Measurements from ENCODE around the gene ANKS1A. TPM values are rescaled to one million over a fixed set of nuclear protein-coding genes. Genes with fewer than 3 reads are reported as not detected.

ANKS1A gene
- total RNA-seq, 1 experiment from 2014 or later = 24.0 TPM

- no peaks in the 10 kb centered on the region for H3K36me3 ChIP-seq (ENCODE audit: control insufficient read depth, insufficient read depth, low read length)
- POLR2A ChIA-PET = no interaction called here
- H3K4me1 Mint-ChIP-seq (ENCODE audit: low read depth, unreplicated experiment) = peaks cover 13% of the 10 kb centered on the region
- H3K9me3 ChIP-seq = no peaks in the 10 kb centered on the region
- H3K9me3 Mint-ChIP-seq (ENCODE audit: unreplicated experiment) = no peaks in the 10 kb centered on the region
- DNase-seq = no peak
- no peak overlapping the region for H3K4me3 Mint-ChIP-seq (ENCODE audit: unreplicated experiment)
- intact Hi-C loops (cut with micrococcal nuclease; ENCODE audit: unreplicated experiment) = no loop called here
- H3K36me3 Mint-ChIP-seq (ENCODE audit: insufficient read depth, unreplicated experiment) = peaks cover 5% of the 10 kb centered on the region
- no TSS peak for BruUV-seq (replicated peaks)
- H3K4me1 ChIP-seq = no peaks in the 10 kb centered on the region; the same call in 1 of the 2 replicates
- no peak for TF ChIP-seq CTCF (IDR thresholded peaks at IDR 0.05; ENCODE audit: insufficient read depth in 1 of 2, low read depth in 1 of 2, low read length in 1 of 2, severe bottlenecking in 1 of 2, unreplicated experiment in 1 of 2)
- no peak overlapping the region for H3K27ac Mint-ChIP-seq (ENCODE audit: unreplicated experiment)
- H3K27me3 Mint-ChIP-seq (ENCODE audit: insufficient read depth, unreplicated experiment) = no peaks in the 10 kb centered on the region
- CTCF ChIA-PET = no interaction called here
- no peak overlapping the region for H3K4me3 ChIP-seq (ENCODE audit: low read depth, low read length)
- no peaks in the 10 kb centered on the region for H3K27me3 ChIP-seq (replicated peaks; ENCODE audit: control insufficient read depth, insufficient read depth, low read length)
Measured at GRCh38 chr6:34928220-34928619, 39.2 kb downstream of the ANKS1A start.

- H3K27ac Mint-ChIP-seq (ENCODE audit: unreplicated experiment) = no peak overlapping the region
- Histone ChIP-seq H3K9me3 (no peaks in the 10 kb centered on the region), H3K4me1 (no peaks in the 10 kb centered on the region; the same call in 1 of the 2 replicates), H3K27me3 (replicated peaks; ENCODE audit: control insufficient read depth, insufficient read depth, low read length) (no peaks in the 10 kb centered on the region), H3K36me3 (ENCODE audit: control insufficient read depth, insufficient read depth, low read length) (no peaks in the 10 kb centered on the region), H3K4me3 (ENCODE audit: low read depth, low read length) (no peak overlapping the region)
- POLR2A ChIA-PET = no interaction called here
- no peak for DNase-seq
- H3K9me3 Mint-ChIP-seq (ENCODE audit: unreplicated experiment) = no peaks in the 10 kb centered on the region
- H3K36me3 Mint-ChIP-seq (ENCODE audit: insufficient read depth, unreplicated experiment) = peaks cover 5% of the 10 kb centered on the region
- no peak overlapping the region for H3K4me3 Mint-ChIP-seq (ENCODE audit: unreplicated experiment)
- CTCF ChIA-PET = no interaction called here
- no peak for TF ChIP-seq CTCF (IDR thresholded peaks at IDR 0.05; ENCODE audit: insufficient read depth in 1 of 2, low read depth in 1 of 2, low read length in 1 of 2, severe bottlenecking in 1 of 2, unreplicated experiment in 1 of 2)
- BruUV-seq (replicated peaks) = no TSS peak
- no peaks in the 10 kb centered on the region for H3K27me3 Mint-ChIP-seq (ENCODE audit: insufficient read depth, unreplicated experiment)
- H3K4me1 Mint-ChIP-seq (ENCODE audit: low read depth, unreplicated experiment) = peaks cover 13% of the 10 kb centered on the region
- intact Hi-C loops (cut with micrococcal nuclease; ENCODE audit: unreplicated experiment) = no loop called here
Measured at GRCh38 chr6:34928695-34929094, 39.6 kb downstream of the ANKS1A start.

- CTCF ChIA-PET = no interaction called here
- no peaks in the 10 kb centered on the region for H3K9me3 ChIP-seq
- H3K4me1 Mint-ChIP-seq (ENCODE audit: low read depth, unreplicated experiment) = peaks cover 13% of the 10 kb centered on the region
- TF ChIP-seq CTCF (IDR thresholded peaks at IDR 0.05; ENCODE audit: insufficient read depth in 1 of 2, low read depth in 1 of 2, low read length in 1 of 2, severe bottlenecking in 1 of 2, unreplicated experiment in 1 of 2) = no peak
- no peaks in the 10 kb centered on the region for H3K27me3 Mint-ChIP-seq (ENCODE audit: insufficient read depth, unreplicated experiment)
- H3K4me3 Mint-ChIP-seq (ENCODE audit: unreplicated experiment) = no peak overlapping the region
- no peak overlapping the region for H3K4me3 ChIP-seq (ENCODE audit: low read depth, low read length)
- H3K36me3 ChIP-seq (ENCODE audit: control insufficient read depth, insufficient read depth, low read length) = no peaks in the 10 kb centered on the region
- no peaks in the 10 kb centered on the region; the same call in 1 of the 2 replicates for H3K4me1 ChIP-seq
- BruUV-seq (replicated peaks) = no TSS peak
- intact Hi-C loops (cut with micrococcal nuclease; ENCODE audit: unreplicated experiment) = no loop called here
- H3K36me3 Mint-ChIP-seq (ENCODE audit: insufficient read depth, unreplicated experiment) = peaks cover 5% of the 10 kb centered on the region
- DNase-seq = no peak
- POLR2A ChIA-PET = no interaction called here
- peak overlapping the region; percentile 7 for H3K27ac Mint-ChIP-seq (ENCODE audit: unreplicated experiment)
- no peaks in the 10 kb centered on the region for H3K9me3 Mint-ChIP-seq (ENCODE audit: unreplicated experiment)
- H3K27me3 ChIP-seq (replicated peaks; ENCODE audit: control insufficient read depth, insufficient read depth, low read length) = no peaks in the 10 kb centered on the region
Measured at GRCh38 chr6:34929241-34929978, 40.4 kb downstream of the ANKS1A start.
